GM23338 (cell line): Measurements from ENCODE around the gene SYT9. TPM values are rescaled to one million over a fixed set of nuclear protein-coding genes. Genes with fewer than 3 reads are reported as not detected.

Experiments
- ATAC-seq: fragments of 200-7000 bp; cut with Tn5 transposase; 3 replicates; pipeline ENCODE4 v1.9.1; 2020
- DNase-seq: peaks from one replicate; pipeline ENCODE4 v3.0.0-alpha.2; 2015; ENCODE audit warnings: low spot score
- H2AFZ ChIP-seq: fragments of 200-600 bp; sonication (generic); 2 replicates; pipeline ENCODE4 v1.8.0; 2016; ENCODE audit warnings: antibody characterized with exemption, mild to moderate bottlenecking, moderate library complexity
- H3F3A ChIP-seq: fragments of 200-600 bp; sonication (generic); replicated peaks from 2 replicates; pipeline ENCODE4 v1.8.0; 2017; ENCODE audit warnings: antibody characterized with exemption, mixed run types, low read depth
- H3K27ac ChIP-seq: fragments of 200-600 bp; sonication (generic); 2 replicates; pipeline ENCODE4 v1.6.1; 2016; ENCODE audit warnings: low read depth
- H3K27me3 ChIP-seq: fragments of 200-600 bp; sonication (generic); 2 replicates; pipeline ENCODE4 v1.8.0; 2016; ENCODE audit warnings: mild to moderate bottlenecking, mixed run types, moderate library complexity; ENCODE audit not compliant: insufficient read depth
- H3K36me3 ChIP-seq: fragments of 200-600 bp; sonication (generic); 2 replicates; pipeline ENCODE4 v1.8.0; 2016; ENCODE audit warnings: mild to moderate bottlenecking; ENCODE audit not compliant: insufficient read depth
- H3K4me1 ChIP-seq: fragments of 200-600 bp; sonication (generic); 2 replicates; pipeline ENCODE4 v1.8.0; 2016; ENCODE audit warnings: mild to moderate bottlenecking, moderate library complexity; ENCODE audit not compliant: insufficient read depth
- H3K4me2 ChIP-seq: fragments of 200-600 bp; sonication (generic); 2 replicates; pipeline ENCODE4 v1.7.1; 2017; ENCODE audit warnings: mixed run types
- H3K4me3 ChIP-seq: fragments of 200-600 bp; sonication (generic); 2 replicates; pipeline ENCODE4 v1.6.1; 2016; ENCODE audit warnings: mixed run types
- H3K79me2 ChIP-seq: fragments of 200-600 bp; sonication (generic); replicated peaks from 2 replicates; pipeline ENCODE4 v1.8.0; 2017; ENCODE audit warnings: mild to moderate bottlenecking; ENCODE audit not compliant: insufficient read depth
- H3K9me2 ChIP-seq: fragments of 200-600 bp; sonication (generic); 2 replicates; pipeline ENCODE4 v1.8.0; 2017; ENCODE audit not compliant: insufficient read depth
- H4K20me1 ChIP-seq: fragments of 200-600 bp; sonication (generic); replicated peaks from 2 replicates; pipeline ENCODE4 v1.8.0; 2017; ENCODE audit warnings: mild to moderate bottlenecking; ENCODE audit not compliant: insufficient read depth
- H3K27ac Mint-ChIP-seq: 2 replicates; pipeline ENCODE4 v1.8.0; 2020; ENCODE audit warnings: inconsistent platforms, mild to moderate bottlenecking, moderate library complexity, mixed read lengths
- H3K27me3 Mint-ChIP-seq: 3 replicates; pipeline ENCODE4 v1.8.0; 2022; ENCODE audit warnings: low read depth, mild to moderate bottlenecking, moderate library complexity, mixed read lengths, inconsistent platforms; ENCODE audit not compliant: insufficient read depth, poor library complexity
- H3K36me3 Mint-ChIP-seq: 3 replicates; pipeline ENCODE4 v1.8.0; 2021; ENCODE audit warnings: low read depth, mild to moderate bottlenecking, inconsistent platforms, moderate library complexity, mixed read lengths
- H3K4me1 Mint-ChIP-seq: 3 replicates; pipeline ENCODE4 v1.8.0; 2020; ENCODE audit warnings: mild to moderate bottlenecking, inconsistent platforms, mixed read lengths
- H3K4me3 Mint-ChIP-seq: 3 replicates; pipeline ENCODE4 v1.8.0; 2021; ENCODE audit warnings: moderate library complexity, mild to moderate bottlenecking, inconsistent platforms, mixed read lengths
- H3K9me3 Mint-ChIP-seq: 3 replicates; pipeline ENCODE4 v1.8.0; 2020; ENCODE audit warnings: moderate library complexity, mild to moderate bottlenecking, inconsistent platforms, mixed read lengths
- CREB1 ChIP-seq: fragments of 250-450 bp; sonication (Bioruptor Pico); IDR thresholded peaks from 2 replicates; pipeline ENCODE4 v1.5.0; 2020; ENCODE audit warnings: low read depth, mild to moderate bottlenecking, moderate library complexity
- NANOG ChIP-seq: IDR thresholded peaks from 2 replicates; pipeline ENCODE4 v1.6.1; 2016; ENCODE audit warnings: antibody characterized with exemption, borderline replicate concordance
- POLR2AphosphoS5 ChIP-seq: IDR thresholded peaks from 2 replicates; pipeline ENCODE4 v1.6.1; 2016; ENCODE audit warnings: antibody characterized with exemption, low read depth
- ZNF331 ChIP-seq: fragments of 250-450 bp; sonication (Bioruptor Pico); IDR thresholded peaks from 2 replicates; pipeline ENCODE4 v1.5.0; 2020; ENCODE audit warnings: low read depth, mild to moderate bottlenecking, moderate library complexity
- polyA plus RNA-seq: library from polyadenylated mRNA; unstranded; fragments of >200 nt; fragmentation: Nextera tagmentation; extraction: Ambion mirVana; gene quantifications from 2 replicates; pipeline ENCODE4 v1.2.1, GENCODE V29; 2016
- total RNA-seq: library from RNA; depleted of rRNA; stranded (reverse); fragments of >200 nt; shearing (Covaris generic); gene quantifications from 2 replicates; pipeline ENCODE4 v1.2.3, GENCODE V29; 2014
- TF ChIP-seq, protein P1 (sequence below), 2 experiments: fragments of 200-600 bp in 1 of 2; sonication (generic) in 1 of 2; conservative IDR thresholded peaks; 2 replicates each; pipeline versions ENCODE4 v1.5.1 to v1.6.1; 2016 to 2017; ENCODE audit warnings: antibody characterized with exemption in 2 of 2, low read depth in 2 of 2, mild to moderate bottlenecking in 2 of 2, moderate library complexity in 1 of 2
- TF ChIP-seq, protein P2 (sequence below): fragments of 250-450 bp; sonication (Bioruptor Pico); IDR thresholded peaks from 2 replicates; pipeline ENCODE4 v1.5.0; 2020; ENCODE audit warnings: mild to moderate bottlenecking, moderate library complexity

The SYT9 gene
- total and polyA plus RNA-seq, 2 experiments from 2014 or later: 0.91 to 2.4 TPM

DNA sequence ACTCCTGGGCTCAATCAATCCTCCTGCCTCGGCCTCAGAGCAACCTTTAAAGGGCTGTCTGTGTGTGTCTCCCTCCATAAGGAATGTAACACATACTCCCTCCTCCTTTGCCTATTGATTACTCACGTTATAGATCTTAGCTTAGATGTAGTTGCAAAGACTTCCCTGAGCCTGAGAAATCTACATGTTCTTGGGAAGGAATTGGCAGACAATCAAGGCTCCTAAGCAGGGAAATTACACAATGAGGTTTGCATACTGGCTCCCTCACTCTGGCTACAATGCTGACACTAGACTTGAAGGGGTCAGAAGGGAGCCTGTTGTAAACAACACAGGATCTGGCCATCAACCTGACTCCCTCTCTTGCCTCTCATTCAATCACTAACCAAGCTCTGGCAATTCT, 228.4 kb downstream of the SYT9 start (continued):
- TF ChIP-seq, protein P1, sequence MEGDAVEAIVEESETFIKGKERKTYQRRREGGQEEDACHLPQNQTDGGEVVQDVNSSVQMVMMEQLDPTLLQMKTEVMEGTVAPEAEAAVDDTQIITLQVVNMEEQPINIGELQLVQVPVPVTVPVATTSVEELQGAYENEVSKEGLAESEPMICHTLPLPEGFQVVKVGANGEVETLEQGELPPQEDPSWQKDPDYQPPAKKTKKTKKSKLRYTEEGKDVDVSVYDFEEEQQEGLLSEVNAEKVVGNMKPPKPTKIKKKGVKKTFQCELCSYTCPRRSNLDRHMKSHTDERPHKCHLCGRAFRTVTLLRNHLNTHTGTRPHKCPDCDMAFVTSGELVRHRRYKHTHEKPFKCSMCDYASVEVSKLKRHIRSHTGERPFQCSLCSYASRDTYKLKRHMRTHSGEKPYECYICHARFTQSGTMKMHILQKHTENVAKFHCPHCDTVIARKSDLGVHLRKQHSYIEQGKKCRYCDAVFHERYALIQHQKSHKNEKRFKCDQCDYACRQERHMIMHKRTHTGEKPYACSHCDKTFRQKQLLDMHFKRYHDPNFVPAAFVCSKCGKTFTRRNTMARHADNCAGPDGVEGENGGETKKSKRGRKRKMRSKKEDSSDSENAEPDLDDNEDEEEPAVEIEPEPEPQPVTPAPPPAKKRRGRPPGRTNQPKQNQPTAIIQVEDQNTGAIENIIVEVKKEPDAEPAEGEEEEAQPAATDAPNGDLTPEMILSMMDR (conservative IDR thresholded peaks at IDR 0.05; ENCODE audit: low read depth in 2 of 2): no peak
- TF ChIP-seq CREB1 (CRISPR knock-in tag): no peak
- no peak for TF ChIP-seq POLR2AphosphoS5
- TF ChIP-seq, protein P2, sequence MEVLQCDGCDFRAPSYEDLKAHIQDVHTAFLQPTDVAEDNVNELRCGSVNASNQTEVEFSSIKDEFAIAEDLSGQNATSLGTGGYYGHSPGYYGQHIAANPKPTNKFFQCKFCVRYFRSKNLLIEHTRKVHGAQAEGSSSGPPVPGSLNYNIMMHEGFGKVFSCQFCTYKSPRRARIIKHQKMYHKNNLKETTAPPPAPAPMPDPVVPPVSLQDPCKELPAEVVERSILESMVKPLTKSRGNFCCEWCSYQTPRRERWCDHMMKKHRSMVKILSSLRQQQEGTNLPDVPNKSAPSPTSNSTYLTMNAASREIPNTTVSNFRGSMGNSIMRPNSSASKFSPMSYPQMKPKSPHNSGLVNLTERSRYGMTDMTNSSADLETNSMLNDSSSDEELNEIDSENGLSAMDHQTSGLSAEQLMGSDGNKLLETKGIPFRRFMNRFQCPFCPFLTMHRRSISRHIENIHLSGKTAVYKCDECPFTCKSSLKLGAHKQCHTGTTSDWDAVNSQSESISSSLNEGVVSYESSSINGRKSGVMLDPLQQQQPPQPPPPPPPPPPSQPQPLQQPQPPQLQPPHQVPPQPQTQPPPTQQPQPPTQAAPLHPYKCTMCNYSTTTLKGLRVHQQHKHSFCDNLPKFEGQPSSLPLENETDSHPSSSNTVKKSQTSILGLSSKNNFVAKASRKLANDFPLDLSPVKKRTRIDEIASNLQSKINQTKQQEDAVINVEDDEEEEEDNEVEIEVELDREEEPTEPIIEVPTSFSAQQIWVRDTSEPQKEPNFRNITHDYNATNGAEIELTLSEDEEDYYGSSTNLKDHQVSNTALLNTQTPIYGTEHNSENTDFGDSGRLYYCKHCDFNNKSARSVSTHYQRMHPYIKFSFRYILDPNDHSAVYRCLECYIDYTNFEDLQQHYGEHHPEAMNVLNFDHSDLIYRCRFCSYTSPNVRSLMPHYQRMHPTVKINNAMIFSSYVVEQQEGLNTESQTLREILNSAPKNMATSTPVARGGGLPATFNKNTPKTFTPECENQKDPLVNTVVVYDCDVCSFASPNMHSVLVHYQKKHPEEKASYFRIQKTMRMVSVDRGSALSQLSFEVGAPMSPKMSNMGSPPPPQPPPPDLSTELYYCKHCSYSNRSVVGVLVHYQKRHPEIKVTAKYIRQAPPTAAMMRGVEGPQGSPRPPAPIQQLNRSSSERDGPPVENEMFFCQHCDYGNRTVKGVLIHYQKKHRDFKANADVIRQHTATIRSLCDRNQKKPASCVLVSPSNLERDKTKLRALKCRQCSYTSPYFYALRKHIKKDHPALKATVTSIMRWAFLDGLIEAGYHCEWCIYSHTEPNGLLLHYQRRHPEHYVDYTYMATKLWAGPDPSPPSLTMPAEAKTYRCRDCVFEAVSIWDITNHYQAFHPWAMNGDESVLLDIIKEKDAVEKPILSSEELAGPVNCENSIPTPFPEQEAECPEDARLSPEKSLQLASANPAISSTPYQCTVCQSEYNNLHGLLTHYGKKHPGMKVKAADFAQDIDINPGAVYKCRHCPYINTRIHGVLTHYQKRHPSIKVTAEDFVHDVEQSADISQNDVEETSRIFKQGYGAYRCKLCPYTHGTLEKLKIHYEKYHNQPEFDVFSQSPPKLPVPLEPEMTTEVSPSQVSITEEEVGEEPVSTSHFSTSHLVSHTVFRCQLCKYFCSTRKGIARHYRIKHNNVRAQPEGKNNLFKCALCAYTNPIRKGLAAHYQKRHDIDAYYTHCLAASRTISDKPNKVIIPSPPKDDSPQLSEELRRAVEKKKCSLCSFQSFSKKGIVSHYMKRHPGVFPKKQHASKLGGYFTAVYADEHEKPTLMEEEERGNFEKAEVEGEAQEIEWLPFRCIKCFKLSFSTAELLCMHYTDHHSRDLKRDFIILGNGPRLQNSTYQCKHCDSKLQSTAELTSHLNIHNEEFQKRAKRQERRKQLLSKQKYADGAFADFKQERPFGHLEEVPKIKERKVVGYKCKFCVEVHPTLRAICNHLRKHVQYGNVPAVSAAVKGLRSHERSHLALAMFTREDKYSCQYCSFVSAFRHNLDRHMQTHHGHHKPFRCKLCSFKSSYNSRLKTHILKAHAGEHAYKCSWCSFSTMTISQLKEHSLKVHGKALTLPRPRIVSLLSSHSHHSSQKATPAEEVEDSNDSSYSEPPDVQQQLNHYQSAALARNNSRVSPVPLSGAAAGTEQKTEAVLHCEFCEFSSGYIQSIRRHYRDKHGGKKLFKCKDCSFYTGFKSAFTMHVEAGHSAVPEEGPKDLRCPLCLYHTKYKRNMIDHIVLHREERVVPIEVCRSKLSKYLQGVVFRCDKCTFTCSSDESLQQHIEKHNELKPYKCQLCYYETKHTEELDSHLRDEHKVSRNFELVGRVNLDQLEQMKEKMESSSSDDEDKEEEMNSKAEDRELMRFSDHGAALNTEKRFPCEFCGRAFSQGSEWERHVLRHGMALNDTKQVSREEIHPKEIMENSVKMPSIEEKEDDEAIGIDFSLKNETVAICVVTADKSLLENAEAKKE (CRISPR knock-in tag): no peak
- TF ChIP-seq NANOG: no peak

DNA sequence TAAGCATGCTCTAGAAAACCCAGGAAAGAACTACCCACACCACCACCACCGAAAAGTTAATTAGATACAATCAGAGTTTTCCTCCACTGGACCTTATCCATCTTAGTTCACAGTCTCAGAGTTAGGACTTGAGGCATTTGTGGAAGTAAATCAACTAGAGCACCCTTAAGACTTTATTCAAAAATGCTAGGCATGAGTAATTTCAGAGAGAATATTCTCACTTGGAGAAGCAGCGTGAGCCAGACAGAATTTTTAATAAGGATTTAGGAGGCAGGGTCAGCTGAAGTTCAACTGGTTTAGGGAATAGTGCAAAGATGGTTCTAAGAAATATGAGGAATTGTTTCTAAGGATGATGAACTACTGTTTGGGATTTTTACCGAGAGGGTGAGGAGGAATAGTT, 232.4 kb downstream of the SYT9 start:
- Histone ChIP-seq H3K4me3 (no peak overlapping the region), H4K20me1 (no peaks in the 10 kb centered on the region), H2AFZ (no peak overlapping the region), H3K27ac (no peak overlapping the region), H3F3A (no peaks in the 10 kb centered on the region), H3K4me2 (peak overlapping the region; percentile 14; the same call in 1 of the 2 replicates), H3K9me2 (peaks cover 9% of the 10 kb centered on the region), H3K4me1 (peaks cover 10% of the 10 kb centered on the region; the same call in 1 of the 2 replicates), H3K79me2 (no peaks in the 10 kb centered on the region), H3K36me3 (no peaks in the 10 kb centered on the region), H3K27me3 (no peaks in the 10 kb centered on the region)
- H3K9me3 Mint-ChIP-seq: no peaks in the 10 kb centered on the region
- ATAC-seq (no peak), DNase-seq (no peak)
- TF ChIP-seq ZNF331 (CRISPR knock-in tag): no peak
- no peak for TF ChIP-seq CREB1 (CRISPR knock-in tag)
- no peak for TF ChIP-seq POLR2AphosphoS5
- no peak overlapping the region for H3K27ac Mint-ChIP-seq
- no peaks in the 10 kb centered on the region for H3K36me3 Mint-ChIP-seq
- H3K4me3 Mint-ChIP-seq: no peak overlapping the region
- H3K4me1 Mint-ChIP-seq: peaks cover 17% of the 10 kb centered on the region
- peaks cover 4% of the 10 kb centered on the region for H3K27me3 Mint-ChIP-seq
